B cell (primary cell): ENCODE measurements around the gene MAST2. TPM values are rescaled to one million over a fixed set of nuclear protein-coding genes. Genes with fewer than 3 reads are reported as not detected.

Experiments used
- ATAC-seq: fragments of 200-7000 bp; cut with Tn5 transposase; one replicate; pipeline ENCODE4 v1.10.0; 2021; ENCODE audit warnings: low read depth, mild to moderate bottlenecking, moderate number of reproducible peaks, moderate library complexity
- CTCF ChIA-PET: fragments of 350-600 bp; sonication (Branson Sonifier 250); formaldehyde crosslinking; loops from one replicate; lab custom pipeline; 2021; ENCODE audit warnings: antibody characterized with exemption, inconsistent platforms; lab: Charles Lee
- POLR2A ChIA-PET: fragments of 350-600 bp; sonication (Branson Sonifier 250); formaldehyde crosslinking; loops from one replicate; lab custom pipeline; 2021; ENCODE audit warnings: antibody characterized with exemption; lab: Charles Lee
- DNase-seq: peaks from one replicate; pipeline ENCODE4 v3.0.0; 2013
- H2AFZ ChIP-seq: 2 replicates; pipeline ENCODE4 v1.6.1; 2012; ENCODE audit warnings: mild to moderate bottlenecking, low read depth, low read length; ENCODE audit not compliant: insufficient read depth, poor library complexity, severe bottlenecking
- H3K27ac ChIP-seq, 2 donors: 1 replicate in 1 of 2; 2 replicates in 1 of 2; pipeline ENCODE4 v1.5.1; 2012 to 2013; ENCODE audit warnings: low read length in 2 of 2, mild to moderate bottlenecking in 2 of 2, moderate library complexity in 1 of 2
- H3K27me3 ChIP-seq, 4 experiments: fragments of 200-600 bp in 1 of 4; sonication (generic) in 1 of 4; replicated peaks in 1 of 4; 1 replicate in 2 of 4; 2 replicates in 2 of 4; pipeline versions ENCODE4 v1.6.1 to v1.7.0; 2013 to 2016; ENCODE audit warnings: low read length in 3 of 4, mild to moderate bottlenecking in 2 of 4, mixed read lengths in 1 of 4, moderate library complexity in 1 of 4; ENCODE audit not compliant: insufficient read depth in 4 of 4, control insufficient read depth in 3 of 4; ENCODE audit errors: control extremely low read depth in 1 of 4
- H3K36me3 ChIP-seq, 2 experiments: replicated peaks in 1 of 2; 1 replicate in 1 of 2; 2 replicates in 1 of 2; pipeline versions ENCODE4 v1.6.1 to v1.7.1; 2013; ENCODE audit warnings: low read length in 1 of 2; ENCODE audit not compliant: insufficient read depth in 2 of 2, control insufficient read depth in 1 of 2; ENCODE audit errors: control extremely low read depth in 1 of 2, extremely low read depth in 1 of 2
- H3K4me1 ChIP-seq, 2 donors: fragments of 200-600 bp in 1 of 2; sonication (generic) in 1 of 2; 1 replicate in 1 of 2; 2 replicates in 1 of 2; pipeline versions ENCODE4 v1.5.1 to v1.6.1; 2013 to 2017; ENCODE audit warnings: low read length in 2 of 2; ENCODE audit not compliant: control insufficient read depth in 2 of 2, insufficient read depth in 2 of 2
- H3K4me2 ChIP-seq: replicated peaks from 2 replicates; pipeline ENCODE3; 2012; ENCODE audit warnings: mild to moderate bottlenecking, low read depth, low read length; ENCODE audit not compliant: poor library complexity, severe bottlenecking
- H3K4me3 ChIP-seq, 5 experiments: fragments of 200-600 bp in 1 of 5; sonication (generic) in 1 of 5; 1 replicate in 3 of 5; 2 replicates in 2 of 5; pipeline versions ENCODE4 v1.5.1 to v1.7.0; 2011 to 2016; ENCODE audit warnings: low read length in 4 of 5, mild to moderate bottlenecking in 4 of 5, low read depth in 2 of 5, control low read depth in 1 of 5, moderate library complexity in 1 of 5; ENCODE audit not compliant: insufficient read depth in 1 of 5; ENCODE audit errors: control extremely low read depth in 1 of 5, extremely low read depth in 1 of 5
- H3K79me2 ChIP-seq: fragments of 200-600 bp; sonication (generic); one replicate; pipeline ENCODE4 v1.6.0; 2016; ENCODE audit warnings: low read length; ENCODE audit not compliant: control insufficient read depth, insufficient read depth
- H3K9ac ChIP-seq: fragments of 200-600 bp; sonication (generic); 2 replicates; pipeline ENCODE4 v1.6.1; 2017; ENCODE audit warnings: mild to moderate bottlenecking, low read length, moderate library complexity
- H3K9me3 ChIP-seq, 3 donors: one replicate each; pipeline versions ENCODE4 v1.6.1 to v1.7.1; 2013; ENCODE audit warnings: low read length in 2 of 3; ENCODE audit not compliant: control insufficient read depth in 2 of 3, insufficient read depth in 1 of 3; ENCODE audit errors: control extremely low read depth in 1 of 3
- H4K20me1 ChIP-seq: 2 replicates; pipeline ENCODE4 v1.6.0; 2012; ENCODE audit warnings: mild to moderate bottlenecking, low read length; ENCODE audit not compliant: insufficient read depth, control insufficient read depth, poor library complexity, severe bottlenecking
- H3K27ac Mint-ChIP-seq: one replicate; pipeline ENCODE4 v1.8.0; 2021; ENCODE audit warnings: mixed read lengths
- H3K27me3 Mint-ChIP-seq: one replicate; pipeline ENCODE4 v1.8.0; 2021; ENCODE audit warnings: mixed read lengths
- H3K4me1 Mint-ChIP-seq: one replicate; pipeline ENCODE4 v1.8.0; 2021; ENCODE audit warnings: mixed read lengths
- H3K4me3 Mint-ChIP-seq: one replicate; pipeline ENCODE4 v1.8.0; 2021; ENCODE audit warnings: mixed read lengths
- H3K9me3 Mint-ChIP-seq: one replicate; pipeline ENCODE4 v1.8.0; 2022; ENCODE audit warnings: mixed read lengths; ENCODE audit not compliant: insufficient read depth
- CTCF ChIP-seq: fragments of 200-600 bp; IDR thresholded peaks from one replicate; pipeline ENCODE4 v1.8.0; 2022; ENCODE audit warnings: antibody characterized with exemption, mild to moderate bottlenecking
- EZH2 ChIP-seq: IDR thresholded peaks from 2 replicates; pipeline ENCODE4 v1.6.1; 2012; ENCODE audit warnings: borderline replicate concordance, low read depth, mild to moderate bottlenecking, moderate library complexity, low read length; ENCODE audit not compliant: insufficient read depth, poor library complexity, severe bottlenecking
- WGBS: methylation state at CpG from one replicate; pipeline ENCODE4 v1.1.5; 2013; ENCODE audit warnings: missing lambda C conversion rate; ENCODE audit not compliant: insufficient coverage; 5-methylcytosine and 5-hydroxymethylcytosine counted together
- intact Hi-C: fragments of 100-400 bp; cut with micrococcal nuclease; formaldehyde crosslinking; loops from one replicate; pipeline ENCODE4 v1.10.0; 2022
- polyA plus RNA-seq: library from polyadenylated mRNA; depleted of rRNA; stranded (reverse); fragments of >200 nt; gene quantifications from 2 replicates; pipeline ENCODE4 v1.2.3, GENCODE V29; 2012
- total RNA-seq, 2 donors: library from RNA; stranded (reverse); fragments of 120-200 nt in 1 of 2; gene quantifications; 1 replicate in 1 of 2; 2 replicates in 1 of 2; pipeline versions ENCODE4 v1.2.3 to v1.2.4, GENCODE V29; 2013 to 2022

Gene MAST2
- total and polyA plus RNA-seq, 2 donors (not counting 1 experiment from before 2014, with no cell fraction given) = 12.5 to 23.3 TPM

DNA sequence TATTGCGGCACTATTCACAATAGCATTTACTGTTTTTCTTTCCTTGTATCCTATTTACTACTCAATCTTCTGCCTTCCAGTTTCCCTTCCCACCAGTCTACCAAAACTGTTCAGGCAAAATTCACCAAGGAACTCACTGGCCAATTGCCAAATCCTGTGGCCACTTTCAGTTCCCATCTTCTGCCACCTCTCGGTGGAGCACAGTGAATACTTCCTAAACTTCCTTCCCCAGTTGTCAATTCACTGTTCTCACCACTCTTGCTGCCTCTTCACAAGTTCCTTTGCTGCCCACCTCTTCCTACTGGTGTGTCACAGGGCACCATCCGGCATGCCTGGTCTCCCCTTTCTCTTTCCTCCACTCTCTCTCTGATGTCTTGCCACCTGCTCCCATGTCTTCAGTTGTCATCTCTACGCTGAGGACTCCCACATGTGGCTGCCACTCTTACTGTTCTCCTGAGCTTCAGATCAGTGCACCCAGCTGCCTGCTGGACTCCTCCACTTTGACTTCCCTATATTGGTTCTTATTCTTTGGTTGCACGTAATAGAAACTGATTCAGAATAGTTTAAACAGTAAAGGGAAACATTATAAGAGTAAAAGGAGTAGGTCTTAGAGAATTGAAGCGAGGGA is 214.6 kb downstream of the MAST2 start:
- Mint-ChIP-seq H3K4me1 (no peaks in the 10 kb centered on the region), H3K9me3 (no peaks in the 10 kb centered on the region), H3K27ac (no peak overlapping the region), H3K4me3 (no peak overlapping the region), H3K27me3 (no peaks in the 10 kb centered on the region)
- Histone ChIP-seq H3K4me1 (no peaks in the 10 kb centered on the region), H4K20me1 (no peaks in the 10 kb centered on the region), H3K27ac (no peak overlapping the region), H3K9ac (no peak overlapping the region), H3K27me3 (no peaks in the 10 kb centered on the region), H3K4me3 (no peak overlapping the region), H3K4me2 (no peak overlapping the region), H3K9me3 (no peaks in the 10 kb centered on the region), H2AFZ (no peak overlapping the region), H3K36me3 (no peaks in the 10 kb centered on the region), H3K79me2 (no peaks in the 10 kb centered on the region)
- 59% methylated on average over 4 of the region's 6 CpGs for WGBS
- ChIA-PET POLR2A (no interaction called here), CTCF (no interaction called here)
- intact Hi-C loops = no loop called here
- ATAC-seq (no peak), DNase-seq (no peak)
- TF ChIP-seq CTCF (no peak), EZH2 (no peak)

DNA sequence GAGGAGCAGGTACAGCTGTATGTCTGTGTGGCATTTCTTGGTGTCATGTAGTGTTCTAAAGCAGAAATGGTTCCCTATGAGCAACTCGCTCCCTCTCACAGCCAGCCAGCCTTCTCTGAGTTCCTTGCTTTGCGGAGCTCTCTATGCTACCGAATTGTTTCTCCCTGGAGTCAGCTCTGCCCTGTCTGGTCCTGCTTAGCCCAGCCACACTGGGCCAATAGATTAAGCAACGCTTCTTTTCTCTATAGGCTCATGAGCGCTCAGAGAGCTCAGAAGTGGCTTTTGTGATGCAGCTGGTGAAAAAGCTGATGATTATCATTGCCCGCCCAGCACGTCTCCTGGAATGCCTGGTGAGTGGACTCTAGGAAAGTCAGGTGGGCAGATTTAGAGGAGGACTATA is 215.9 kb downstream of the MAST2 start:
- intact Hi-C loops = no loop called here
- CTCF ChIA-PET = no interaction called here
- 95% methylated on average over 7 of the region's 7 CpGs for WGBS

More for the DNA sequence above, 215.9 kb downstream of the MAST2 start:
- Histone ChIP-seq H3K27me3 (no peaks in the 10 kb centered on the region), H3K9me3 (no peaks in the 10 kb centered on the region), H3K36me3 (no peaks in the 10 kb centered on the region), H3K27ac (no peak overlapping the region), H4K20me1 (no peaks in the 10 kb centered on the region), H3K4me1 (no peaks in the 10 kb centered on the region), H3K4me2 (no peak overlapping the region), H2AFZ (no peak overlapping the region), H3K9ac (no peak overlapping the region), H3K79me2 (no peaks in the 10 kb centered on the region), H3K4me3 (no peak overlapping the region)
- no peaks in the 10 kb centered on the region for H3K4me1 Mint-ChIP-seq
- ATAC-seq (no peak), DNase-seq (no peak)
- no peaks in the 10 kb centered on the region for H3K27me3 Mint-ChIP-seq
- no peak overlapping the region for H3K4me3 Mint-ChIP-seq
- POLR2A ChIA-PET = no interaction called here
- TF ChIP-seq EZH2 (no peak), CTCF (no peak)
- H3K9me3 Mint-ChIP-seq = no peaks in the 10 kb centered on the region
- H3K27ac Mint-ChIP-seq = no peak overlapping the region
